ENCODE results near the gene WDR27.

WDR27 gene

DNA sequence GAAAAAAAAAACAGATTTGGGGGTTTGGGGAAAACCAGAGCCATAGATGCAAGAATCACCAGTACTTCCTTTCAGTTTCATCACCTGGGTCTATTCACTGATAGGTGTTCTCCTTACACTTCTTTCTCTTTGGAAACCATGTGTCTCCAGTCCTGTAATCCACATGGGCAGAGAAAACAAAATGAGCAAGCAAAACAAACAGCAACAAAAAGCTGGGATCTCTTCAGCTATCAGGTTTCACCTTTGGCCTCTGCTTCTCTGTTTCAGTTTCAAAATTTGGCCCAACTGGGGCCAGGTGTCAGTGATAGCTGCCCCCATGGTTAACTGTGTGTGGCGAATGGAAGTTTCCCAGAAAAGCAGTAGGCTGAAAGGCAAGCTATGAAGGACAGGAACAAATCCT lies 228.2 kb downstream of the WDR27 start (continued):
- TF ChIP-seq, protein P1, sequence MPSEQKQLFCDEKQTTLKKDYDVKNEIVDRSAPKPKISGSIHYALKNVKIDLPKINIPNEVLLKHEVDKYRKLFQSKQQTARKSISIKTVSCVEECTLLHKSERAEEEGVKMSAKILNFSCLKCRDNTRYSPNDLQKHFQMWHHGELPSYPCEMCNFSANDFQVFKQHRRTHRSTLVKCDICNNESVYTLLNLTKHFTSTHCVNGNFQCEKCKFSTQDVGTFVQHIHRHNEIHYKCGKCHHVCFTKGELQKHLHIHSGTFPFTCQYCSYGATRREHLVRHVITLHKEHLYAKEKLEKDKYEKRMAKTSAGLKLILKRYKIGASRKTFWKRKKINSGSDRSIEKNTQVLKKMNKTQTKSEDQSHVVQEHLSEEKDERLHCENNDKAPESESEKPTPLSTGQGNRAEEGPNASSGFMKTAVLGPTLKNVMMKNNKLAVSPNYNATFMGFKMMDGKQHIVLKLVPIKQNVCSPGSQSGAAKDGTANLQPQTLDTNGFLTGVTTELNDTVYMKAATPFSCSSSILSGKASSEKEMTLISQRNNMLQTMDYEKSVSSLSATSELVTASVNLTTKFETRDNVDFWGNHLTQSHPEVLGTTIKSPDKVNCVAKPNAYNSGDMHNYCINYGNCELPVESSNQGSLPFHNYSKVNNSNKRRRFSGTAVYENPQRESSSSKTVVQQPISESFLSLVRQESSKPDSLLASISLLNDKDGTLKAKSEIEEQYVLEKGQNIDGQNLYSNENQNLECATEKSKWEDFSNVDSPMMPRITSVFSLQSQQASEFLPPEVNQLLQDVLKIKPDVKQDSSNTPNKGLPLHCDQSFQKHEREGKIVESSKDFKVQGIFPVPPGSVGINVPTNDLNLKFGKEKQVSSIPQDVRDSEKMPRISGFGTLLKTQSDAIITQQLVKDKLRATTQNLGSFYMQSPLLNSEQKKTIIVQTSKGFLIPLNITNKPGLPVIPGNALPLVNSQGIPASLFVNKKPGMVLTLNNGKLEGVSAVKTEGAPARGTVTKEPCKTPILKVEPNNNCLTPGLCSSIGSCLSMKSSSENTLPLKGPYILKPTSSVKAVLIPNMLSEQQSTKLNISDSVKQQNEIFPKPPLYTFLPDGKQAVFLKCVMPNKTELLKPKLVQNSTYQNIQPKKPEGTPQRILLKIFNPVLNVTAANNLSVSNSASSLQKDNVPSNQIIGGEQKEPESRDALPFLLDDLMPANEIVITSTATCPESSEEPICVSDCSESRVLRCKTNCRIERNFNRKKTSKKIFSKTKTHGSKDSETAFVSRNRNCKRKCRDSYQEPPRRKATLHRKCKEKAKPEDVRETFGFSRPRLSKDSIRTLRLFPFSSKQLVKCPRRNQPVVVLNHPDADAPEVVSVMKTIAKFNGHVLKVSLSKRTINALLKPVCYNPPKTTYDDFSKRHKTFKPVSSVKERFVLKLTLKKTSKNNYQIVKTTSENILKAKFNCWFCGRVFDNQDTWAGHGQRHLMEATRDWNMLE (tag by site-specific recombination; conservative IDR thresholded peaks at IDR 0.05; ENCODE audit: low read depth) = no peak
- no peak for TF ChIP-seq INSM2 (tag by site-specific recombination; IDR thresholded peaks at IDR 0.05)

GRCh38 chr6:169472786-169473416 lies 228.9 kb downstream of the WDR27 start:
- Histone ChIP-seq H3K27ac (ENCODE audit: extremely low read depth, low read depth, low read length) (no peak overlapping the region), H3K36me3 (ENCODE audit: control insufficient read depth in 2 of 2, insufficient read depth in 1 of 2, low read length in 2 of 2) (no peaks in the 10 kb centered on the region), H3K4me3 (ENCODE audit: low read depth, low read length) (no peak overlapping the region), H3K4me1 (ENCODE audit: control insufficient read depth, insufficient read depth, low read length) (no peaks in the 10 kb centered on the region), H3K9me3 (ENCODE audit: control insufficient read depth, insufficient read depth, low read depth, low read length) (no peaks in the 10 kb centered on the region)
- TF ChIP-seq ZNF76 (tag by site-specific recombination; IDR thresholded peaks at IDR 0.05; ENCODE audit: borderline replicate concordance, low read depth) (no peak), ZNF155 (tag by site-specific recombination; IDR thresholded peaks at IDR 0.05) (no peak), KLF17 (tag by site-specific recombination; IDR thresholded peaks at IDR 0.05) (no peak), ZBTB48 (tag by site-specific recombination; IDR thresholded peaks at IDR 0.05) (no peak), ZBTB26 (tag by site-specific recombination; optimal IDR thresholded peaks at IDR 0.05) (no peak), ZNF292 (tag by site-specific recombination; IDR thresholded peaks at IDR 0.05; ENCODE audit: borderline replicate concordance, low read depth) (no peak), ZNF529 (tag by site-specific recombination; IDR thresholded peaks at IDR 0.05; ENCODE audit: insufficient replicate concordance) (no peak), ZNF560 (tag by site-specific recombination; IDR thresholded peaks at IDR 0.05; ENCODE audit: borderline replicate concordance) (no peak), MEIS1 (CRISPR knock-in tag; IDR thresholded peaks at IDR 0.05; ENCODE audit: borderline replicate concordance) (no peak), ZNF639 (tag by site-specific recombination; IDR thresholded peaks at IDR 0.05) (no peak)
- TF ChIP-seq, protein P2, sequence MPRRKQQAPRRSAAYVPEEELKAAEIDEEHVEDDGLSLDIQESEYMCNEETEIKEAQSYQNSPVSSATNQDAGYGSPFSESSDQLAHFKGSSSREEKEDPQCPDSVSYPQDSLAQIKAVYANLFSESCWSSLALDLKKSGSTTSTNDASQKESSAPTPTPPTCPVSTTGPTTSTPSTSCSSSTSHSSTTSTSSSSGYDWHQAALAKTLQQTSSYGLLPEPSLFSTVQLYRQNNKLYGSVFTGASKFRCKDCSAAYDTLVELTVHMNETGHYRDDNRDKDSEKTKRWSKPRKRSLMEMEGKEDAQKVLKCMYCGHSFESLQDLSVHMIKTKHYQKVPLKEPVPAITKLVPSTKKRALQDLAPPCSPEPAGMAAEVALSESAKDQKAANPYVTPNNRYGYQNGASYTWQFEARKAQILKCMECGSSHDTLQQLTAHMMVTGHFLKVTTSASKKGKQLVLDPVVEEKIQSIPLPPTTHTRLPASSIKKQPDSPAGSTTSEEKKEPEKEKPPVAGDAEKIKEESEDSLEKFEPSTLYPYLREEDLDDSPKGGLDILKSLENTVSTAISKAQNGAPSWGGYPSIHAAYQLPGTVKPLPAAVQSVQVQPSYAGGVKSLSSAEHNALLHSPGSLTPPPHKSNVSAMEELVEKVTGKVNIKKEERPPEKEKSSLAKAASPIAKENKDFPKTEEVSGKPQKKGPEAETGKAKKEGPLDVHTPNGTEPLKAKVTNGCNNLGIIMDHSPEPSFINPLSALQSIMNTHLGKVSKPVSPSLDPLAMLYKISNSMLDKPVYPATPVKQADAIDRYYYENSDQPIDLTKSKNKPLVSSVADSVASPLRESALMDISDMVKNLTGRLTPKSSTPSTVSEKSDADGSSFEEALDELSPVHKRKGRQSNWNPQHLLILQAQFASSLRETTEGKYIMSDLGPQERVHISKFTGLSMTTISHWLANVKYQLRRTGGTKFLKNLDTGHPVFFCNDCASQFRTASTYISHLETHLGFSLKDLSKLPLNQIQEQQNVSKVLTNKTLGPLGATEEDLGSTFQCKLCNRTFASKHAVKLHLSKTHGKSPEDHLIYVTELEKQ (tag by site-specific recombination; IDR thresholded peaks at IDR 0.05; ENCODE audit: borderline replicate concordance) = no peak
- TF ChIP-seq, protein P3, sequence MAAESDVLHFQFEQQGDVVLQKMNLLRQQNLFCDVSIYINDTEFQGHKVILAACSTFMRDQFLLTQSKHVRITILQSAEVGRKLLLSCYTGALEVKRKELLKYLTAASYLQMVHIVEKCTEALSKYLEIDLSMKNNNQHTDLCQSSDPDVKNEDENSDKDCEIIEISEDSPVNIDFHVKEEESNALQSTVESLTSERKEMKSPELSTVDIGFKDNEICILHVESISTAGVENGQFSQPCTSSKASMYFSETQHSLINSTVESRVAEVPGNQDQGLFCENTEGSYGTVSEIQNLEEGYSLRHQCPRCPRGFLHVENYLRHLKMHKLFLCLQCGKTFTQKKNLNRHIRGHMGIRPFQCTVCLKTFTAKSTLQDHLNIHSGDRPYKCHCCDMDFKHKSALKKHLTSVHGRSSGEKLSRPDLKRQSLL (tag by site-specific recombination; IDR thresholded peaks at IDR 0.05) = no peak
- TF ChIP-seq, protein P4, sequence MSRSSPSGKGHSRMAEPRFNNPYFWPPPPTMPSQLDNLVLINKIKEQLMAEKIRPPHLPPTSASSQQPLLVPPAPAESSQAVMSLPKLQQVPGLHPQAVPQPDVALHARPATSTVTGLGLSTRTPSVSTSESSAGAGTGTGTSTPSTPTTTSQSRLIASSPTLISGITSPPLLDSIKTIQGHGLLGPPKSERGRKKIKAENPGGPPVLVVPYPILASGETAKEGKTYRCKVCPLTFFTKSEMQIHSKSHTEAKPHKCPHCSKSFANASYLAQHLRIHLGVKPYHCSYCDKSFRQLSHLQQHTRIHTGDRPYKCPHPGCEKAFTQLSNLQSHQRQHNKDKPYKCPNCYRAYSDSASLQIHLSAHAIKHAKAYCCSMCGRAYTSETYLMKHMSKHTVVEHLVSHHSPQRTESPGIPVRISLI (tag by site-specific recombination; IDR thresholded peaks at IDR 0.05) = no peak
- POLR2A ChIA-PET = interaction anchor here (0.6 kb wide), 1 partner anchor 15 kb away, joined by 4 read pairs; no protein-coding TSS in a partner anchor
- CTCF ChIA-PET = no interaction called here

Measured in HEK293 (cell line).